Peyer's patch (tissue), 4 donors: ENCODE measurements around the gene EIF4E1B. TPM values are rescaled to one million over a fixed set of nuclear protein-coding genes. Genes with fewer than 3 reads are reported as not detected.

Experiments used
- DNase-seq, 3 donors: peaks; one replicate each; pipeline ENCODE4 v3.0.0-alpha.2; 2017 to 2019
- H3K27ac ChIP-seq, 4 donors: fragments of 200-600 bp; sonication (generic); one replicate each; pipeline ENCODE4 v1.5.1; 2016 to 2019
- H3K27me3 ChIP-seq, 2 donors: fragments of 200-600 bp; sonication (generic); one replicate each; pipeline ENCODE4 v1.5.1; 2019
- H3K36me3 ChIP-seq, 3 donors: fragments of 200-600 bp; sonication (generic); one replicate each; pipeline ENCODE4 v1.5.1; 2016 to 2019
- H3K4me1 ChIP-seq, 4 donors: fragments of 200-600 bp; sonication (generic); one replicate each; pipeline ENCODE4 v1.5.1; 2016 to 2019
- H3K4me3 ChIP-seq, 4 donors: fragments of 200-600 bp; sonication (generic); 1 replicate in 3 of 4; 2 replicates in 1 of 4; pipeline ENCODE4 v1.5.1; 2016 to 2019; ENCODE audit warnings: mild to moderate bottlenecking in 1 of 4
- H3K9me3 ChIP-seq, 4 donors: fragments of 200-600 bp; sonication (generic); one replicate each; pipeline ENCODE4 v1.5.1; 2016 to 2019; ENCODE audit warnings: mild to moderate bottlenecking in 1 of 4
- CTCF ChIP-seq, 6 experiments: fragments of 450-650 bp in 4 of 6; fragments of 200-600 bp in 2 of 6; sonication (generic) in 1 of 6; IDR thresholded peaks; one replicate each; pipeline ENCODE4 v1.5.1; 2017 to 2019; ENCODE audit warnings: antibody characterized with exemption in 6 of 6, mild to moderate bottlenecking in 3 of 6, moderate library complexity in 1 of 6
- POLR2A ChIP-seq, 2 donors: fragments of 450-650 bp; IDR thresholded peaks; one replicate each; pipeline ENCODE4 v1.5.1; 2017; ENCODE audit warnings: antibody characterized with exemption in 2 of 2, mild to moderate bottlenecking in 2 of 2, moderate library complexity in 2 of 2
- total RNA-seq, 4 donors: library from RNA; depleted of rRNA; stranded (reverse); fragments of >200 nt; gene quantifications; one replicate each; pipeline ENCODE4 v1.1.0, GENCODE V29; 2016

EIF4E1B gene
- total RNA-seq, 4 donors from 2014 or later: not detected

GRCh38 chr5:176619569-176620332, 10.7 kb upstream of the EIF4E1B start:
- Histone ChIP-seq H3K27ac (no peak overlapping the region), H3K4me3 (peak overlapping the region in 1 of 4 donors; percentile 7), H3K9me3 (no peaks in the 10 kb centered on the region), H3K27me3 (peaks cover 0 to 32% of the 10 kb centered on the region in 2 donors), H3K36me3 (no peaks in the 10 kb centered on the region), H3K4me1 (peaks cover 0 to 22% (median 8%) of the 10 kb centered on the region in 4 donors)
- DNase-seq: no peak
- TF ChIP-seq POLR2A (IDR thresholded peaks at IDR 0.05) (no peak), CTCF (IDR thresholded peaks at IDR 0.05) (no peak)

- Histone ChIP-seq H3K4me1 (peaks cover 0 to 22% (median 8%) of the 10 kb centered on the region in 4 donors), H3K36me3 (no peaks in the 10 kb centered on the region), H3K9me3 (no peaks in the 10 kb centered on the region), H3K27me3 (peaks cover 0 to 32% of the 10 kb centered on the region in 2 donors), H3K4me3 (no peak overlapping the region), H3K27ac (no peak overlapping the region)
- no peak for TF ChIP-seq POLR2A (IDR thresholded peaks at IDR 0.05)
- TF ChIP-seq CTCF (IDR thresholded peaks at IDR 0.05): no peak
- no peak for DNase-seq
Measured at GRCh38 chr5:176620333-176620981, 10.0 kb upstream of the EIF4E1B start.

GRCh38 chr5:176621661-176622079, 8.8 kb upstream of the EIF4E1B start:
- H3K9me3 ChIP-seq: no peaks in the 10 kb centered on the region
- peaks cover 0 to 33% of the 10 kb centered on the region in 2 donors for H3K27me3 ChIP-seq
- no peak for DNase-seq
- no peaks in the 10 kb centered on the region for H3K36me3 ChIP-seq
- no peak for TF ChIP-seq POLR2A (IDR thresholded peaks at IDR 0.05)
- no peak for TF ChIP-seq CTCF (IDR thresholded peaks at IDR 0.05)
- H3K27ac ChIP-seq: no peak overlapping the region
- peaks cover 0 to 22% (median 8%) of the 10 kb centered on the region in 4 donors for H3K4me1 ChIP-seq
- no peak overlapping the region for H3K4me3 ChIP-seq

- Histone ChIP-seq H3K27ac (no peak overlapping the region), H3K4me3 (no peak overlapping the region), H3K4me1 (peaks cover 0 to 17% (median 7%) of the 10 kb centered on the region in 4 donors), H3K36me3 (no peaks in the 10 kb centered on the region), H3K27me3 (peaks cover 0 to 44% of the 10 kb centered on the region in 2 donors), H3K9me3 (no peaks in the 10 kb centered on the region)
- TF ChIP-seq CTCF (IDR thresholded peaks at IDR 0.05): no peak
- no peak for TF ChIP-seq POLR2A (IDR thresholded peaks at IDR 0.05)
- no peak for DNase-seq
Measured at GRCh38 chr5:176624142-176624541, 6.3 kb upstream of the EIF4E1B start.

GRCh38 chr5:176624938-176625337, 5.5 kb upstream of the EIF4E1B start:
- H3K4me1 ChIP-seq: peaks cover 0 to 17% (median 9%) of the 10 kb centered on the region in 4 donors
- no peak for DNase-seq
- no peaks in the 10 kb centered on the region for H3K36me3 ChIP-seq
- TF ChIP-seq POLR2A (IDR thresholded peaks at IDR 0.05) (no peak), CTCF (IDR thresholded peaks at IDR 0.05) (no peak)
- H3K4me3 ChIP-seq: no peak overlapping the region
- H3K9me3 ChIP-seq: no peaks in the 10 kb centered on the region
- no peak overlapping the region for H3K27ac ChIP-seq
- H3K27me3 ChIP-seq: peaks cover 0 to 44% of the 10 kb centered on the region in 2 donors
